Neural crest cell (in vitro differentiated cells): ENCODE data around the gene ALG1. TPM values are rescaled to one million over a fixed set of nuclear protein-coding genes. Genes with fewer than 3 reads are reported as not detected.

Experiments
- DNase-seq: peaks from one replicate; pipeline ENCODE4 v3.0.0; 2021; ENCODE audit warnings: low read depth, mixed read lengths, low spot score
- H3K27ac Mint-ChIP-seq: one replicate; pipeline ENCODE4 v1.8.0; 2021; ENCODE audit warnings: mild to moderate bottlenecking, mixed read lengths; ENCODE audit not compliant: unreplicated experiment
- H3K27me3 Mint-ChIP-seq: 2 replicates; pipeline ENCODE4 v1.8.0; 2021; ENCODE audit warnings: low read depth, mild to moderate bottlenecking, mixed read lengths
- H3K36me3 Mint-ChIP-seq: 2 replicates; pipeline ENCODE4 v1.8.0; 2021; ENCODE audit warnings: low read depth, mild to moderate bottlenecking, mixed read lengths
- H3K4me1 Mint-ChIP-seq: 2 replicates; pipeline ENCODE4 v1.8.0; 2021; ENCODE audit warnings: mixed read lengths
- H3K4me3 Mint-ChIP-seq: one replicate; pipeline ENCODE4 v1.8.0; 2021; ENCODE audit warnings: mild to moderate bottlenecking, mixed read lengths
- H3K9me3 Mint-ChIP-seq: 2 replicates; pipeline ENCODE4 v1.8.0; 2021; ENCODE audit warnings: mixed read lengths
- total RNA-seq: library from RNA; stranded (reverse); gene quantifications from 2 replicates; pipeline ENCODE4 v1.2.1, GENCODE V29; 2021
- TF ChIP-seq, protein P1 (sequence below): fragments of 200-600 bp; sonication (generic); conservative IDR thresholded peaks from 2 replicates; pipeline ENCODE4 v1.5.0; 2021; ENCODE audit warnings: antibody characterized with exemption, mild to moderate bottlenecking

The ALG1 gene
- total RNA-seq, 1 donor from 2014 or later, result 23.2 TPM

DNA sequence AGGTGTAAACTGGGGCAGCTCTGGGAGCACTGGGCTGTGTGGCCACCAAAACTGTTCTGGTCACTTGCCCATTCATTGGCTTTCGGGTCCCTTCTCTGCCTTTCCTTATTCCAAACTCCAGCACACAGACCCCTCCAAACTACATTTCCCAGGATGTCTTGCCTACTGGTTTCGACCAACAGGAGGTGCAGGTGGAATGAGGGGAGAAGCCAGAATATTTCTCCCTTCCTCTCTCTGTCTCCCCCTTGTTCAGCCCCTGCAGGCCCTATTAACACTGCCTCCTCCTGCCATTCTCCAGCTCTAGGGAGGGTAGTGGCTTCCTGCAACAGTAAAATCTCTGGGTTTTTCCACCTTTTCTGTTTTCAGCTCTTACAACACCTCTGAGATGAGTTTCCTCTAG, 24.7 kb upstream of the ALG1 start:
- TF ChIP-seq, protein P1, sequence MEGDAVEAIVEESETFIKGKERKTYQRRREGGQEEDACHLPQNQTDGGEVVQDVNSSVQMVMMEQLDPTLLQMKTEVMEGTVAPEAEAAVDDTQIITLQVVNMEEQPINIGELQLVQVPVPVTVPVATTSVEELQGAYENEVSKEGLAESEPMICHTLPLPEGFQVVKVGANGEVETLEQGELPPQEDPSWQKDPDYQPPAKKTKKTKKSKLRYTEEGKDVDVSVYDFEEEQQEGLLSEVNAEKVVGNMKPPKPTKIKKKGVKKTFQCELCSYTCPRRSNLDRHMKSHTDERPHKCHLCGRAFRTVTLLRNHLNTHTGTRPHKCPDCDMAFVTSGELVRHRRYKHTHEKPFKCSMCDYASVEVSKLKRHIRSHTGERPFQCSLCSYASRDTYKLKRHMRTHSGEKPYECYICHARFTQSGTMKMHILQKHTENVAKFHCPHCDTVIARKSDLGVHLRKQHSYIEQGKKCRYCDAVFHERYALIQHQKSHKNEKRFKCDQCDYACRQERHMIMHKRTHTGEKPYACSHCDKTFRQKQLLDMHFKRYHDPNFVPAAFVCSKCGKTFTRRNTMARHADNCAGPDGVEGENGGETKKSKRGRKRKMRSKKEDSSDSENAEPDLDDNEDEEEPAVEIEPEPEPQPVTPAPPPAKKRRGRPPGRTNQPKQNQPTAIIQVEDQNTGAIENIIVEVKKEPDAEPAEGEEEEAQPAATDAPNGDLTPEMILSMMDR, result no peak
- Mint-ChIP-seq H3K27ac (no peak overlapping the region), H3K4me3 (no peak overlapping the region), H3K36me3 (no peaks in the 10 kb centered on the region), H3K9me3 (no peaks in the 10 kb centered on the region), H3K27me3 (peaks cover 49% of the 10 kb centered on the region), H3K4me1 (no peaks in the 10 kb centered on the region)
- no peak for DNase-seq

DNA sequence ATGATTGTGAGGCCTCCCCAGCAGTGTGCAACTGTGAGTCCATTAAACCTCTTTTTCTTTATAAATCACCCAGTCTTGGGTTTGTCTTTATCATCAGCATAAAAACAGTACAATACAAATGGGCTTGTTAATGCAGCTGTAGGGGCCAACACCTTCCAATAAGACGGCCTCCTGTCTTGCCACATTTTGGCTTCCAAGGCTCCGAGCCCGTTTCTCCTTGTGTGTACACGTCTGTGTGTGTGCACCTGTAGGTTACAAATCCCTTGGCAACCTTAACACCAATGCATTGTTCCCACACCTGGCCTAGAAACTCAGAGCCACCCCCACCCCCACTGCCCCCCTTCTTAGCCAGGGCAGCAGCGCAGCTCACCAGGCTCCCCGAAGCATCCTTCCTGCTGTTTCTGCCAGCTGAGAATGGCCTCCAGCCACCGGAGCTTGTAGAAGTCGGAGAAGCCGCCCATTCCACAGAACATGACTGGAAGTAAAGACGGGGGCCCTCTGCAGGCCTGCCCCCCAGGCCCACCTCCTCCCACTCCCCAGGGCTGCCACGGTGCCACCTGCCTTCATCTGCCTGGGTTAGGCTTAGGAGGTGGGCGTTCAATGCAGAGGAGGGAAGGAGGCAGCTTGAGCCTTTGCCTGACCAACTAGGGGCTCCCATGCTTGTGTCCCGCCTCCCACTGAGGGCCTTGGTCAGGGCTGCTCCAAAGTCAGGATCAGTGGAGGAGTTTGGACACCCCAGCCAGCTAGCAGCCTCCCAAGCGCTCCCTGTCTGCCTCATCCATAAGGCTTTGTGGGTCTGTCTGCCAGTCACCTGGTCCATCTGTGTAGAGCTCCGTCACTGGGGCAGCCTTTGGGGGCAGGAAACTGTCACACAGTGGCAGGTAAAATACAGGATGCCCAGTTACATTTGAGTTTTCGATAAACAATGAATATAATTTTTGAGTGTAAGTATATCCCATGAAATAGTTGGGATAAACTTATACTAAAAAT, 16.5 kb upstream of the ALG1 start:
- Mint-ChIP-seq H3K9me3 (no peaks in the 10 kb centered on the region), H3K27ac (no peak overlapping the region), H3K27me3 (peaks cover 17% of the 10 kb centered on the region)

DNA sequence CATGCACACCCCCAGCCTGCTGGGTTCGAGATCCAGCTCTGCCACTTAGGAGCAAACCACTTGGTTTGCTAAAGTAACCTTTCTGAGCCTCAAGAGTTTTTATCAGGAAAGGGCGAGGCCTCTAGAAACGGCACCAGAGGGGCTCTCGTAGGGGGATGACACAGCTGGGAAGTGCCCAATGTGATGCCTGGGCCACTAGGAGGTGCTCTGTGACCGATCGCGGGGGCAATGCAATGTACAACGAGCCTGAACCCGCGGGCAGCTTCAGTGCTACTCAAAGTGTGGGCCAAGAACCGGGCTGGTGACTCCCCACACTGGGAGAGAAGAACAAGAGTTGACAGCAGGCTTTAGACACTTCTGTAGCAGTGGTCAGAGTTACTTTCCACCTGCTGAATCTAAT, 15.3 kb upstream of the ALG1 start:
- Mint-ChIP-seq H3K4me3 (no peak overlapping the region), H3K9me3 (no peaks in the 10 kb centered on the region), H3K27me3 (peaks cover 8% of the 10 kb centered on the region), H3K27ac (no peak overlapping the region), H3K36me3 (no peaks in the 10 kb centered on the region), H3K4me1 (no peaks in the 10 kb centered on the region)
- DNase-seq, result peak; percentile 33
- TF ChIP-seq, protein P1, result peak; percentile 52

More for the DNA sequence above, 16.5 kb upstream of the ALG1 start:
- Mint-ChIP-seq H3K36me3 (no peaks in the 10 kb centered on the region), H3K4me1 (no peaks in the 10 kb centered on the region), H3K4me3 (no peak overlapping the region)
- TF ChIP-seq, protein P1, result no peak
- no peak for DNase-seq

DNA sequence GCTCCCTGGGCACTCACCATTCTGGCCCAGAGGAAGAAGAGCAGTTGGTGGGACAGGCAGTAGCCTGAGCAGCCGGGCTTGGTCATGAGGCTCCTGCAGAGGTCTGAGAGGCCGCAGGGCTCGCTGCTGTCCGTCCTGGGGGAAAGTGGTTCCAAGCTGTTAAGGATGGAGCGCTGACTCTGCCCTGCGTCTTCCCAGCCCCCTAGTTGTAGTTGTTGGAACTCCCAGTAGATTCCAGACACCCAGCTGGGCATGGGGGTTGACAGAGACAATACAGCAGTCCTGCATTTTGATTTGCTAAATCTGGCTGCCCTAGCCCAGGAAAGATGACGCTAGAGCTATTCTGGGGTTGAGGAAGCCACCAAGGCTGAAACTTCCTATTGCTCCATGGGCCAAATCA, 13.2 kb upstream of the ALG1 start:
- Mint-ChIP-seq H3K4me1 (no peaks in the 10 kb centered on the region), H3K4me3 (no peak overlapping the region), H3K27me3 (peaks cover 17% of the 10 kb centered on the region), H3K27ac (no peak overlapping the region), H3K36me3 (no peaks in the 10 kb centered on the region), H3K9me3 (no peaks in the 10 kb centered on the region)
- peak; percentile 23 for DNase-seq
- TF ChIP-seq, protein P1, result peak; percentile 42

DNA sequence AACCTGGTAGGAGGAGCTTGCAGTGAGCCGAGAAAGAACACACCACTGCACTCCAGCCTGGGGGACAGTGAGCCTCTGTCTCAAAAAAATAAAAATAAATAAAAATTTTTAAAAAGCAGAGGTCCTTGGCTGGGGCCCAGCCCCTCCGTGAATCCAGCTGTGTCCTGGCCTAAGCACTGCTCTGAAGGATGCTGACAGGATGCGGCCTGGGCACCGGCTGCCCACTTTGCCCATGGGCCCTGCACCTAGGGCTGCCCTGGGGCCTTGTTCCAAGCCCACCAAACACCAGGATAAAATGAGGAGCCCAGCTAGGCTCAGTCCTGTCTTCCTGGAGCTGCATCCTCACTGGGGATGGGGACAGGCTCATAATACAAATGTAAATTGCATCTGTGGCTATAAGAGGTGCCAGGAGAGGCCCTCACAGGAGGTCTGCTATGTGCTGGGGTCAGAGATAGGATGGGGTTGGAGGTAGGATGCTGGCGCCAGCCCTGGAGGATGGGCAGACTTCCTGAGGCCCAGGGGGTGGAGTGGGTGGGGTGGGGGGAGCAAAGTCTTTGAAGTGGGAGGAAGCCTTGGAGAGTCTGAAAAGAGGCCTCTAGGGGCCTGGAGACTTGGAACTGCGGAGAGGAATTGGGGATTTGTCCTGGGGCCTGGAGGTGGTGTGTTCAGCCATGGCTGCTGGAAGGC, 12.1 kb upstream of the ALG1 start:
- Mint-ChIP-seq H3K9me3 (no peaks in the 10 kb centered on the region), H3K27me3 (peaks cover 22% of the 10 kb centered on the region), H3K4me3 (no peak overlapping the region), H3K27ac (no peak overlapping the region), H3K36me3 (no peaks in the 10 kb centered on the region), H3K4me1 (no peaks in the 10 kb centered on the region)
- DNase-seq, result no peak
- TF ChIP-seq, protein P1, result no peak
